ENCODE measurements around the gene ATXN7. TPM values are rescaled to one million over a fixed set of nuclear protein-coding genes. Genes with fewer than 3 reads are reported as not detected.

The ATXN7 gene
- total and polyA plus RNA-seq, 2 of the 4 experiments (the other 2 are of a cell fraction): 8.6 to 13.6 TPM

DNA sequence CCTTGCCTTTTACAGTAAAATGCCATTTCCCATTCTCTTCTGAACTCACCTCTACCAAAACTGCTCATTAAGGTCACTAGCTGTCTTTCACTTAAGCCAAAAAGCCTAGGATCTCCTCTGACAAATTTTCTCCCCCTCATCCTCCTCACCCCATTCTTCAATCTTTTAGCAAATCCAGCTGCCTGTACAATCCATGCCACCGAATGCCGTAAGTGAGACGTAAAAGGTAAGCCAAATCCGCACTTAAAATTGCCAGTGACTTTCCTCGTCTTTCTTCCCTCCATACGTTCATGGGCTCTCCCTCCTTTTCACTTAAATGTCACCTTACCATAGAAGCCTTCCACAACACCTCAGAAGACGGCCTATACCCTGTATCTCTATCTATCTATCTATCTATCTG lies 145.9 kb downstream of the ATXN7 start:
- H4K5ac ChIP-seq (ENCODE audit: low read depth, low read length): no peak overlapping the region; the same call in 1 of the 2 replicates
- H3K9me1 ChIP-seq (ENCODE audit: insufficient read depth, low read length): peaks cover 11% of the 10 kb centered on the region; the same call in 1 of the 2 replicates
- peaks cover 6% of the 10 kb centered on the region for H3K4me1 ChIP-seq (ENCODE audit: control insufficient read depth, insufficient read depth, low read length)
- 84% methylated on average over 7 of the region's 7 CpGs; no CpG with 5 or more reads in 1 of the 2 experiments for WGBS, 2 experiments (ENCODE audit: extremely low coverage in 2 of 2, insufficient read length in 1 of 2)
- ChIA-PET CTCF (interaction anchor here (1.7 kb wide), 1 partner anchor 14 kb away, joined by 9 read pairs; the partner anchor contains the start of gene PSMD6), POLR2A (ENCODE audit: unreplicated experiment) (no interaction called here)
- dilution Hi-C loops (cut with HindIII; ENCODE audit: low sequenced_read_pairs, unreplicated experiment) (no loop called here), intact Hi-C loops (cut with micrococcal nuclease) (no loop called here), in situ Hi-C loops (cut with MboI; ENCODE audit: low sequenced_read_pairs) (no loop called here)
- H2AK9ac ChIP-seq (replicated peaks; ENCODE audit: low read depth, low read length, poor library complexity): no peak overlapping the region
- H2BK15ac ChIP-seq (ENCODE audit: low read depth, low read length): no peak overlapping the region
- peaks cover 20% of the 10 kb centered on the region; the same call in 1 of the 2 replicates for H4K20me1 ChIP-seq (ENCODE audit: insufficient read depth, low read length)
- no peak overlapping the region for H4K8ac ChIP-seq (ENCODE audit: low read depth in 2 of 2, low read length in 2 of 2)
- no peak overlapping the region for H3K4ac ChIP-seq (ENCODE audit: low read depth, low read length)
- H2BK5ac ChIP-seq (ENCODE audit: low read depth, low read length, poor library complexity, severe bottlenecking): no peak overlapping the region
- no peak overlapping the region for H4K91ac ChIP-seq (ENCODE audit: insufficient read depth, low read depth, low read length)
- no peak overlapping the region for H3K56ac ChIP-seq (ENCODE audit: extremely low read depth, insufficient read depth, low read length)
- H2AK5ac ChIP-seq (ENCODE audit: low read depth, low read length): no peak overlapping the region
- DNase-seq: no peak
- BruUV-seq (replicated peaks): no TSS peak
- no peak overlapping the region for H3K23ac ChIP-seq (ENCODE audit: low read depth, low read length)
- no peak overlapping the region for H3K9ac ChIP-seq (ENCODE audit: low read depth, low read length)
- no peak overlapping the region for H3K4me3 ChIP-seq (ENCODE audit: insufficient read depth, low read depth, low read length)
- H3K14ac ChIP-seq (replicated peaks; ENCODE audit: low read depth, low read length): no peak overlapping the region
- H2AFZ ChIP-seq (replicated peaks; ENCODE audit: low read length, poor library complexity): no peak overlapping the region
- ATAC-seq (ENCODE audit: low read depth): no peak
- H3K27me3 ChIP-seq (ENCODE audit: control insufficient read depth, insufficient read depth, low read length): no peaks in the 10 kb centered on the region
- H3K79me1 ChIP-seq (ENCODE audit: low read depth in 1 of 2, low read length in 2 of 2): peaks cover 31 to 43% of the 10 kb centered on the region in 2 experiments
- TF ChIP-seq FOS (IDR thresholded peaks at IDR 0.05; ENCODE audit: low read depth, low read length) (no peak), ELK1 (IDR thresholded peaks at IDR 0.05; ENCODE audit: borderline replicate concordance, low read depth, low read length) (no peak), POLR2A (IDR thresholded peaks at IDR 0.05; ENCODE audit: low read depth, low read length) (no peak), MXI1 (IDR thresholded peaks at IDR 0.05; ENCODE audit: borderline replicate concordance, low read depth, low read length) (no peak), CHD1 (IDR thresholded peaks at IDR 0.05; ENCODE audit: low read depth, low read length) (no peak), NFE2L2 (IDR thresholded peaks at IDR 0.05; ENCODE audit: low read depth, low read length) (no peak), BHLHE40 (IDR thresholded peaks at IDR 0.05; ENCODE audit: low read depth, low read length) (no peak), CEBPB (IDR thresholded peaks at IDR 0.05; ENCODE audit: low read depth, low read length) (no peak), RCOR1 (IDR thresholded peaks at IDR 0.05; ENCODE audit: insufficient replicate concordance, low read length) (no peak), RFX5 (IDR thresholded peaks at IDR 0.05; ENCODE audit: low read depth, low read length) (no peak), MAZ (IDR thresholded peaks at IDR 0.05; ENCODE audit: borderline replicate concordance, low read depth, low read length) (no peak), MAFK (IDR thresholded peaks at IDR 0.05; ENCODE audit: low read depth, low read length) (no peak), SMC3 (IDR thresholded peaks at IDR 0.05; ENCODE audit: low read depth, low read length) (no peak), RAD21 (IDR thresholded peaks at IDR 0.05; ENCODE audit: low read length) (no peak), USF2 (IDR thresholded peaks at IDR 0.05; ENCODE audit: low read depth, low read length) (no peak)
- TF ChIP-seq, protein P1, sequence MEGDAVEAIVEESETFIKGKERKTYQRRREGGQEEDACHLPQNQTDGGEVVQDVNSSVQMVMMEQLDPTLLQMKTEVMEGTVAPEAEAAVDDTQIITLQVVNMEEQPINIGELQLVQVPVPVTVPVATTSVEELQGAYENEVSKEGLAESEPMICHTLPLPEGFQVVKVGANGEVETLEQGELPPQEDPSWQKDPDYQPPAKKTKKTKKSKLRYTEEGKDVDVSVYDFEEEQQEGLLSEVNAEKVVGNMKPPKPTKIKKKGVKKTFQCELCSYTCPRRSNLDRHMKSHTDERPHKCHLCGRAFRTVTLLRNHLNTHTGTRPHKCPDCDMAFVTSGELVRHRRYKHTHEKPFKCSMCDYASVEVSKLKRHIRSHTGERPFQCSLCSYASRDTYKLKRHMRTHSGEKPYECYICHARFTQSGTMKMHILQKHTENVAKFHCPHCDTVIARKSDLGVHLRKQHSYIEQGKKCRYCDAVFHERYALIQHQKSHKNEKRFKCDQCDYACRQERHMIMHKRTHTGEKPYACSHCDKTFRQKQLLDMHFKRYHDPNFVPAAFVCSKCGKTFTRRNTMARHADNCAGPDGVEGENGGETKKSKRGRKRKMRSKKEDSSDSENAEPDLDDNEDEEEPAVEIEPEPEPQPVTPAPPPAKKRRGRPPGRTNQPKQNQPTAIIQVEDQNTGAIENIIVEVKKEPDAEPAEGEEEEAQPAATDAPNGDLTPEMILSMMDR (conservative IDR thresholded peaks at IDR 0.05; ENCODE audit: low read depth, low read length): no peak
- no peak overlapping the region for H3K18ac ChIP-seq (ENCODE audit: low read depth, low read length)
- no peak overlapping the region for H3K4me2 ChIP-seq (ENCODE audit: low read depth, low read length)
- H2BK120ac ChIP-seq (ENCODE audit: low read depth, low read length): no peak overlapping the region
- H2BK20ac ChIP-seq (ENCODE audit: low read depth, low read length): no peak overlapping the region
- no peaks in the 10 kb centered on the region for H3K9me3 ChIP-seq (ENCODE audit: control insufficient read depth, insufficient read depth, low read length)
- H3K36me3 ChIP-seq (ENCODE audit: control insufficient read depth, insufficient read depth, low read length): peaks cover 51% of the 10 kb centered on the region
- H3K27ac ChIP-seq (ENCODE audit: insufficient read depth, low read length): peak overlapping the region; percentile 51; the same call in 1 of the 2 replicates
